Mucosa of gallbladder (tissue), 1 donor: Measurements from ENCODE around the gene CSF1R. TPM values are rescaled to one million over a fixed set of nuclear protein-coding genes. Genes with fewer than 3 reads are reported as not detected.

Source experiments
- DNase-seq: peaks from one replicate; pipeline ENCODE4 v3.0.0-alpha.2; 2020; ENCODE audit warnings: low spot score
- total RNA-seq: library from RNA; stranded (reverse); gene quantifications from one replicate; pipeline ENCODE4 v1.2.1, GENCODE V29; 2021
- donor health status: DM: no; HTN: no; CAD: no.

CSF1R gene
- total RNA-seq, 1 donor from 2014 or later, result 91.9 TPM

- no peak for DNase-seq
Measured at GRCh38 chr5:150024346-150024984, 61.9 kb downstream of the CSF1R start.

- DNase-seq, result no peak
Measured at GRCh38 chr5:150023136-150023535, 63.2 kb downstream of the CSF1R start.

- DNase-seq, result no peak
Measured at GRCh38 chr5:150022681-150023080, 63.7 kb downstream of the CSF1R start.

GRCh38 chr5:150022158-150022531, 64.2 kb downstream of the CSF1R start:
- DNase-seq, result peak; percentile 12

GRCh38 chr5:150021491-150022157, 64.7 kb downstream of the CSF1R start:
- DNase-seq, result no peak

GRCh38 chr5:150020249-150020648, 66.1 kb downstream of the CSF1R start:
- DNase-seq, result no peak

- DNase-seq, result no peak
Measured at GRCh38 chr5:150017226-150018005, 68.9 kb downstream of the CSF1R start.

- DNase-seq, result no peak
Measured at GRCh38 chr5:150016537-150016936, 69.8 kb downstream of the CSF1R start.

- no peak for DNase-seq
Measured at GRCh38 chr5:150015415-150015814, 70.9 kb downstream of the CSF1R start.

GRCh38 chr5:150014456-150014855, 71.9 kb downstream of the CSF1R start:
- DNase-seq, result no peak

- no peak for DNase-seq
Measured at GRCh38 chr5:150013931-150014330, 72.4 kb downstream of the CSF1R start.

- no peak for DNase-seq
Measured at GRCh38 chr5:150009671-150010387, 76.5 kb downstream of the CSF1R start.

- no peak for DNase-seq
Measured at GRCh38 chr5:150007050-150007449, 79.3 kb downstream of the CSF1R start.

- DNase-seq, result no peak
Measured at GRCh38 chr5:150006318-150006717, 80.0 kb downstream of the CSF1R start.

Other genes with a start within 250 kb of the CSF1R start
- gene PDE6A, start 141.8 kb downstream of the CSF1R start, total RNA-seq, result not detected
- 8.7 TPM for gene SLC26A2, start 125.8 kb downstream of the CSF1R start, total RNA-seq
- gene TIGD6, start 85.9 kb downstream of the CSF1R start, total RNA-seq, result 6.5 TPM
- 29.6 TPM for gene HMGXB3, start 85.8 kb downstream of the CSF1R start, total RNA-seq
- gene PDGFRB, start 69.3 kb upstream of the CSF1R start, total RNA-seq, result 97.8 TPM
- gene CDX1, start 80.2 kb upstream of the CSF1R start, total RNA-seq, result 0.29 TPM
- not detected for gene SLC6A7, start 103.5 kb upstream of the CSF1R start, total RNA-seq
- 5.0 TPM for gene CAMK2A, start 203.2 kb upstream of the CSF1R start, total RNA-seq
- 2.2 TPM for gene ARSI, start 216.4 kb upstream of the CSF1R start, total RNA-seq